ENCODE results near the gene RALGPS1.

DNA sequence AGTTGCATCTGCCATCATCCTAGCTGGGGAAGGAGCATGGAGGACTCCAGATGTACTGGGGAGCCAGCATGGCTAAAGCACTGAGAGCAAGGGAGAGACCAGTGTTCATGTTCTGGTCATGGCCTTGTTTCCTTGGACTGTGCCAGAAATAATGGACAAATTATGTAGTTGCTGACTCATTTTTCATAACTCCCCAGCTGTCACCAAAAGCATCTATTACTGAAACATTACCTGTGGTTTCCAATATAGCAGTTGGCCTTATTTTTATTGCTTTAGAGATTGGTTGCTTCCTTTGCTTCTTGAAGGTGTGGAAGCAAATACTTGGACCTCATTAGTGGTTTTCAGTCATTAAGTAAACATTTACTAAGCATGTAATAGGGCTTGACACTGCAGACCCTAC lies 11.3 kb downstream of the RALGPS1 start:
- TF ChIP-seq, protein P1, sequence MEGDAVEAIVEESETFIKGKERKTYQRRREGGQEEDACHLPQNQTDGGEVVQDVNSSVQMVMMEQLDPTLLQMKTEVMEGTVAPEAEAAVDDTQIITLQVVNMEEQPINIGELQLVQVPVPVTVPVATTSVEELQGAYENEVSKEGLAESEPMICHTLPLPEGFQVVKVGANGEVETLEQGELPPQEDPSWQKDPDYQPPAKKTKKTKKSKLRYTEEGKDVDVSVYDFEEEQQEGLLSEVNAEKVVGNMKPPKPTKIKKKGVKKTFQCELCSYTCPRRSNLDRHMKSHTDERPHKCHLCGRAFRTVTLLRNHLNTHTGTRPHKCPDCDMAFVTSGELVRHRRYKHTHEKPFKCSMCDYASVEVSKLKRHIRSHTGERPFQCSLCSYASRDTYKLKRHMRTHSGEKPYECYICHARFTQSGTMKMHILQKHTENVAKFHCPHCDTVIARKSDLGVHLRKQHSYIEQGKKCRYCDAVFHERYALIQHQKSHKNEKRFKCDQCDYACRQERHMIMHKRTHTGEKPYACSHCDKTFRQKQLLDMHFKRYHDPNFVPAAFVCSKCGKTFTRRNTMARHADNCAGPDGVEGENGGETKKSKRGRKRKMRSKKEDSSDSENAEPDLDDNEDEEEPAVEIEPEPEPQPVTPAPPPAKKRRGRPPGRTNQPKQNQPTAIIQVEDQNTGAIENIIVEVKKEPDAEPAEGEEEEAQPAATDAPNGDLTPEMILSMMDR (IDR thresholded peaks at IDR 0.05): no peak
- TF ChIP-seq POLR2A (IDR thresholded peaks at IDR 0.05) (no peak), POLR2AphosphoS5 (IDR thresholded peaks at IDR 0.05) (no peak), EP300 (IDR thresholded peaks at IDR 0.05) (no peak)
